ENCODE measurements around the gene AK9.
"Not testable (repeated sequence)": the region's sequence is repeated elsewhere in the genome, so short reads cannot be mapped to it uniquely, and the experiment has no call there.

AK9 gene

DNA sequence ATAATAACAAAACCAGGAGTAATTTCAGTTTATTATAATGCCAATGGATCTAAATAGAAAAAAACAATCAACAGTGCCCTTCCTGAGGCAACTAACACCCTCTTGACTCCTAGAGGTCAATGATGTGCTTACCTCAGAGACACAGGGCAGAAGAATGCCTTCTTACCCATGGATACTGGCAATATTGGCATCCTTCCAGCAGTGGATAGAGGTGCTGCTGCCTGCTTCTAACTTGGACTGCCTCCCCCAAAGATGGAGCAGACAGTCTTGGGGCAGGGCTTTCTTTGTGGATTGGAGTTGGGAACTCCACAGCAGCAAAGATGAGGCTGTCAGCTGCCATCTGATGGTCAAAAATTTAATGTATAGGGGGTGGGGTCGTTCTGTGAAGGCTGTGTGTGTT, 78.7 kb downstream of the AK9 start:
- DNase-seq = no peak

DNA sequence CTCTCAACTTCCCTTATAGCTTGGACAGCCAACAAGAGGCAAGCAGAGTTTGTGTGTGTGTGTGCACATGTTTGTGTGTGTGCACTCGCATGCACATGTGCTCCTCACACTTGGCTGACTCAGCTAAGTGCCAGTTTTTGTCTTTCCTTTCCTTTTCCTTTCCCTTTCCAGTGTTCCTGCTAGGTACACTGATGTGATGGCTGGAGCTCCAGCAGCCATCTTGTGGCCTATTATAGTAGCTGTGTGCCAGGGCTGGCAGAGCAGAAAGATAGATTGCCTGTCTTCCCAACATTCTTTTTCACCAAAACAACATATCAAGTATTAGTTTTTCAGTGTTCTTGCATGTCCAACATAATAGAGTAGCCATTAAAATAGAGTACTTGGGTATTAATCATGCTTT, 79.5 kb downstream of the AK9 start:
- DNase-seq = no peak

- no peak for DNase-seq
Observed at GRCh38 chr6:109610590-109610989, 80.4 kb downstream of the AK9 start.

DNA sequence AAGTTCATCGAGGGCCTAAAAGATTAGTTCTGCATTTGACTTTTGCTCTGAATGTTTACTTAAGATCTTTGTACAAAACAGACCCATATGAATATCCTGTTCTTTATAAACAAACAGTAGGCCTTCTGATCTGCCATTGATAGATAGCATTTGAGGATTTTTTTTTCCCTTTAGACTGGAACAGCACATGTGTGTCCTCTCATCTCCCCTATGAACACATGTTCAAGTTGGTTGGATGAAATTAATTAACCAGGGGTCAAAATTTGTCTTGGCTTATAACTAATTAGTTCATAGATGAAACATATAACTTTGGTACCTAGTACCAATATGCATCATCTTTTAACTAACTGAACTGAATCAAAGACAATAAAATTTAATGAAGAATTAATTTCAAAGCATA, 81.3 kb downstream of the AK9 start:
- no peak for DNase-seq

GRCh38 chr6:109606359-109606758, 84.6 kb downstream of the AK9 start:
- DNase-seq = no peak

- no peak for DNase-seq
Observed at GRCh38 chr6:109595998-109596397, 95.0 kb downstream of the AK9 start.

DNA sequence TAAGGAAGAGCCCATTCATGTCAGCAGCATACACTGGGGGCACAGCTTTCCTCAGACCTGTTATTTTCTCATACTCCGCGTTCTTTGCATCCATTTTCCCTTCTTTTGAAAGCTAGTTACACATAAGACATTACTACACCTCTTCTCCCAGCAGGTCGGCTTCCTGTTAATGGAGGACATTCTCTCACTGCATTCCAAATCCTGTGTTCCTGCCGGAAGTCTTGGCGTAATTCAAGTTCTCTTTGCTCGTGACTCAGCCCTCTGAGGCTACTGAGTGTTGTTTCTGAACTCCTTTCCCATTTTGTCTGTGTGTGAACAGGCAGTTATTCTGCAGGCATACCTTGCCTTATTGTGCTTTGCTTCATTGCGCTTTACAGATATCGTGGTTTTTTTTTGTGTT, 110.5 kb downstream of the AK9 start:
- DNase-seq = no peak

DNA sequence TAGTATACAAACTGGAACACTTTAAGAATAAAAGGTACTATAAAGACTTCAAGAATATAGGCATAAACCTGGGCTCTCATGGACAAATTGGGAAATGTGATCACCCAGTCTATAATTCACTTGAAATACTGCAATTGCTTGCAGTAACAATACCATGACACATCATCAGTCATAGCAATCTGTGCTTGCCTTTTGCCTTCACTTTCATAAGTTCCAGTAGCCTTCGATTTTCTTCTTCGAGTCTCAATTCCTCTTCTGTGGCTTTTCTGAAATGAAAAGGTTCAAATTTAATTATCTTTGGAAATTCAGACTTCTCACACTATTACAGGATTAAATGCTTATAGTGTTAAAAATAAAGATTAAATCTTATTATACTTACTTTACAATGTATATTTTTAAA, 111.6 kb downstream of the AK9 start:
- no peak for DNase-seq

GRCh38 chr6:109569901-109570300, 121.1 kb downstream of the AK9 start:
- not testable (repeated sequence) for DNase-seq

- no peak for DNase-seq
Observed at GRCh38 chr6:109561844-109562243, 129.2 kb downstream of the AK9 start.

DNA sequence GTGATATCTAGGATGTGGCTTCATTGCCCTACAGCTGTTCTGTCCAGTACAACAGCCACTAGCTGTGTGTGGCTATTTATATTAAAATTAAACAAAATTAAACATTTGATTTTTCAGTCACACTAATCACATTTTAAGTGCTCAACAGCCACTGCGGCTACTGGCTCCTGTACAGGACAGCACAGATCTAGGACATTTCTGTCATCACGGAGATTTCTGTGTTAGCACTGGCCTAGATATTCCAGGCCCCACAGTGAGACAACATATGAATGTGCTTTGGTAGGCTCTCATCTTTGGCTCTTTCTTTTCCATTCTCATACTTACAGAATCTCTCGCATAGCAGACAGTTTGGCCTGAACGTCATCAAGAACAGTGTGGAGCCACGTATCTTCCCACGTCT, 159.6 kb downstream of the AK9 start:
- DNase-seq = no peak

DNA sequence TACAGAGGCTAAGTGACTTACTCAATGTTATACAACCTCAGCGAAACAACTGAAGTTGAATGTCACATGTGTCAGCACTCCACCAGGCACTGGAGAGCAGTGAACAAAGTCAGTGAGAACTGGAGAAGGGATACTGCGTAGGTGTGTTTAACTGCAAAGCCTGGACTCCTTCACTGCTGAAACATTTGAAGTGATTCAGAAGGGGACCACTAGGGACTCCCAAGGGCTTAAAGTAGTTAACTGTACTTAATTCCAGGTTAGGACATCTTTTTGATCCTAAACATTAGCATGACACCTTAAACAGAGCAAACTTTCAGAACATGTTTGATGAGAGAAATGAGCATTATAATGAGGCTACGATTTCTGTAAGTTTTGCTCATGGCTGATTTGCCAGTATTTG, 163.0 kb downstream of the AK9 start:
- no peak for DNase-seq

GRCh38 chr6:109526905-109527628, 163.9 kb downstream of the AK9 start:
- peak; percentile 5 for DNase-seq

- no peak for DNase-seq
Observed at GRCh38 chr6:109524129-109524528, 166.9 kb downstream of the AK9 start.

GRCh38 chr6:109523478-109523877, 167.5 kb downstream of the AK9 start:
- no peak for DNase-seq

DNA sequence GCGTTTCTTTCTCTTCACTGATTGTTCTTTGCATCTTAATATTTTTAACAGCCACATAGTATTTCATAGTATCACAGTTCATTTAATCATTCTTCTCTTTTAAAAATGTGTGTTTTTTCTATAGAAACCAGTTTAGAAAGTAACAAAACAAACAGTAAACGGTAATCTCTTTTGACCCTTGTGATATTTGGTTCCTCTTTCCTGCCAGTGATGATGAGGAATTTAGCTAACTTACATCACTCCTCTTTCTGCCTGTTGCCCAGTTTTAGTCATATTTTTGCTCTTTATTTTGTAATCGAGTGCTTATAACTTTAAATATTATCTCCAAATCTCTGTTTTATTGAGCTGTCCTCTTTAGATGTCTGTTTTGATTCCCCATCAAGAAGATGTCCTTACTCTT, 169.9 kb downstream of the AK9 start:
- DNase-seq = no peak

DNA sequence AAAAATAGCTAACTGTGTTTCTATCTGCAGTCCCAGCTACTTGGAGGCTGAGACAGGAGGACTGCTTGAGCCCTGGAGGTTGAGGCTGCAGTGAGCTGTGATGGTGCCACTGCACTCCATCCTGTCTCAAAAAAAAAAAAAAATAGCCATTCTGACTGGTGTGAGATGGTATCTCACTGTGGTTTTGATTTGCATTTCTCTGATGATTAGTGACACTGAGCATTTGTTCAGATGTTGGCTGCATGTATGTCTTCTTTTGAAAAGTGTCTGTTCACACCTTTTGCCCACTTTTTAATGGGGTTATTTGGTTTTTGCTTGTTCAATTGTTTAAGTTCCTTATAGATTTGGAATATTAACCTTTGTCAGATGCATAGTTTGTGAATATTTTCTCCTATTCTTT, 171.4 kb downstream of the AK9 start:
- not testable (repeated sequence) for DNase-seq

DNA sequence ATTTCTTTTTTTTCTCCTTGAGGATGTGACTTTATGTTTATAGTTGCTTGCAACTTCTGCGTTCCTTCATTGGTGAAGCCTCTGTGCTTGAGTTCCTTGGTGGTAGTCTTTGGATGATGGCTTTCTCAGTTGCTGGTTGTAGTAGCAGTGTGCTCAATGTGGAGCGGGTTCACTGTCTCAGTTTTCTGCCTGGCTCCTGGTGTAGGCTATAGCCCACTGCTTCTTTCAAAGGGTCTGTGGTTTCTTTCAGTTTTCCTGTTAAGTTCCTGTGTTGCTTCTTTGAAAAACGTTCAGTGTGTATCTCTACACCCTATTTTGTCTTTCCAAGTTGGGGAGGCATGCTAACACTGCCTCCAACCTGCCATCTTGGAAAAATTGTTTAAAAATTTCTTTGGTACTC, 174.1 kb downstream of the AK9 start:
- no peak for DNase-seq

DNA sequence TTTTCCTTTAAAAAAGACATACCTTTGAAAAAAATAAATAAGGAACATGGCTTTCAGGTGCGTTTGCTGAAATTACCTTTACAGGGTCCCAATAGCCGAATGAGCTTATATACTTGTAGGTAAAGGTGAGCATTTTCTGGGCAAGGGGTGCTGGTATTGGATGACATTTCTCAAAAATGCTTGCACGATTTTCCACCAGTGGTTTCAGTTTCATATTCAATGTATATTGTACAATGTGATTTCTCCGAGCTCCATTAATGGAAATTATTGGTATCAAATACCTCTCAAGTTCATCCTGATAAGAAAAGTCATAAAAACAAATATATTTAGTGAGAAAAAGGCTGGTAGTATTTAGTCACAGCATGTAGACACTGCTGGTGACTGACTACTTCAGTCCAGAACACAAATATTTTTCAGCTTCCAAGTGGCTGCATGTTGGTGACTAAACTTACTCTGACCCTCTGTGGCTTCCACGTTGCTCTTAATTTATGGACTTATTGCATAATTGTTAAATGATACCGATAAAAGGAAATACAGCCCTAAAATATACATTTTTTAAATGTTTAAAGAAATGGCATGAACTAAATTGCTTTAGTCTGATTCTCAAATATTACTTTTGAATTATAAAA, 175.1 kb downstream of the AK9 start:
- DNase-seq = no peak

DNA sequence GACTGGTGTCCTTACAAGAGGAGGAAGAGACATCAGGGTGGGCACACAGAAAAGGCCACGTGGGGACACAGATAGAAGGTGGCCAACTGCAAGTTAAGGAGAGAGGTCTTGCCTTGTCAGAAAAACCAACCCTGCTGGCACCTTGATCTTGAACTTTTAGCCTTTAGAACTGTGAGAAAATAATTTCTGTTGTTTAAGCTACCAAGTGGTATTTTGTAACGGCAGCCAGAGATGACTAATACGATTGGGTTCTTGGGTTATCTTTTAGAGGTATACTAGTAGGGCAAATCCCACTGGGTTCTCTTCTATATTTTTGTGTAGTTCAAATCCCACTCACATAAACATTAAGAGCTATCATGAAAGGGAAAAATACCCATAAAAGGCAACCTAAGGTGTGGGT, 176.1 kb downstream of the AK9 start:
- DNase-seq = no peak

DNA sequence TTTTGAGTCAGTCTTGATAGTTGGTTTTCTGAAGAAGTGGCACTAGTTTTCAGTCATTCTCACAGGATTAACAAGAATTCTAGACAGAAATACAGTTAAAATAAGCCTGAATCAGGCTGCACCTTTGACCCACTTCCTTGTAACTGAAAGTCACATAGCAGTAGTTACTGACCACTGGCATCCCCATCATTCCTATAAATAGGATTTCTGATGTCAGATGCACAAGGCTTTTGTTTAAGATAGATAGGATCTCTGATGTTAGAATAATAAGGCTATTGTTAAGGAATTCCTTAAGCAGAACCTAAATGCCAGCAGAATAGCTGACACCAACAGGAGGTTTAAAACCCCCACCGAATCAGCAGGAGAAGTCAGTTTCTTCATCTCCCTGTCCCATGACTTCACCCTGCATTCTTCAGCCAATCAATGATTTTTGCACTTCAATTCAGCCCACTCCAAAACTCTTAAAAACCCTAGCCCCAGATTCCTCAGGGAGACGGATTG, 177.4 kb downstream of the AK9 start:
- no peak for DNase-seq

DNA sequence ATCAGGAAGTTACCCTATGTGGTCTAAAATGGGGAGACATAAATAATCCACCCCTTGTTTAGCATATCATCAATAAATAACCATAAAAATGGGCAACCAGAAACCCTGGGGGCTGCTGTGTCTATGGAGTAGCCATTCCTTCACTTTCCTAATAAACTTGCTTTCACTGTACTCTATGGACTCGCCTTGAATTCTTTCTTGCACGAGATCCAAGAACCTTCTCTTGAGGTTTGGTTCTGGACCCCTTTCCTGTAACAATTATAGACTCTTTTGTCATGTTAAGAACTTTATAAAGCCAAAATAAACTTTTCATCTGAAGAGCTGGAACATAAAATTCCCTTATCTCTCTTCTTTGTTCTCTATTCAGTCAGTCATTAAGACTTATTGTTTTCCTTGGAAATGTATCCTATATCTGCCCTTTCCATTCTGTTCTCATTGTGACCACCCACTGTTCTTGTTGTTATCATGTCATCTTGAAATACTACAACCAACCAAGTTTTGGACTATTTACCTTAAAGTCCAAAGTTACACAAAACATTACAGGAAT, 178.7 kb downstream of the AK9 start:
- DNase-seq = no peak

GRCh38 chr6:109511832-109512231, 179.2 kb downstream of the AK9 start:
- no peak for DNase-seq

DNA sequence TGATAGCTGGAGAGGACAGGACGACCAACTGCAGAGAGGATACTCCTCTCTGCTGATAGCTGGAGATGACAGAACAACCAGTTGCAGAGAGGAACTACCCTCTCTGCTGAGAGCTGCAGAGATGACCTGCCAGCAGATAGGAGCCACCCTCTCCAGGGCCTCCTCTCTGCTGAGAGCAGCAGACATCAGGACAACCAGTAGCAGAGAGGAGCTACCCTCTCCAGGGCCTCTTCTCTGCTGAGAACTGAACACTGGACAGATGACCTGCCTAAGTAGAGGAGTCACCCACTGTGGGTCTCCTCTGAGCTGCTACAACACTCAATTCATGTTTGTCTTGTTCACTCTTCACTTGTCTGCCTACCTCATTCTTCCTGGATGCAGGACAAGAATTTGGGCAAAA, 180.6 kb downstream of the AK9 start:
- DNase-seq = no peak

All from activated effector memory CD4-positive, alpha-beta T cell treated with Interleukin-2 at 50 U/mL for 16 hours (primary cell).